B cell (primary cell): ENCODE results near the gene DLG3. TPM values are rescaled to one million over a fixed set of nuclear protein-coding genes. Genes with fewer than 3 reads are reported as not detected.

Experiments used
- ATAC-seq: fragments of 200-7000 bp; cut with Tn5 transposase; one replicate; pipeline ENCODE4 v1.10.0; 2021; ENCODE audit warnings: low read depth, mild to moderate bottlenecking, moderate number of reproducible peaks, moderate library complexity
- CTCF ChIA-PET: fragments of 350-600 bp; sonication (Branson Sonifier 250); formaldehyde crosslinking; loops from one replicate; lab custom pipeline; 2021; ENCODE audit warnings: antibody characterized with exemption, inconsistent platforms; lab: Charles Lee
- POLR2A ChIA-PET: fragments of 350-600 bp; sonication (Branson Sonifier 250); formaldehyde crosslinking; loops from one replicate; lab custom pipeline; 2021; ENCODE audit warnings: antibody characterized with exemption; lab: Charles Lee
- DNase-seq: peaks from one replicate; pipeline ENCODE4 v3.0.0; 2013
- H2AFZ ChIP-seq: 2 replicates; pipeline ENCODE4 v1.6.1; 2012; ENCODE audit warnings: mild to moderate bottlenecking, low read depth, low read length; ENCODE audit not compliant: insufficient read depth, poor library complexity, severe bottlenecking
- H3K27ac ChIP-seq, 2 donors: 1 replicate in 1 of 2; 2 replicates in 1 of 2; pipeline ENCODE4 v1.5.1; 2012 to 2013; ENCODE audit warnings: low read length in 2 of 2, mild to moderate bottlenecking in 2 of 2, moderate library complexity in 1 of 2
- H3K27me3 ChIP-seq, 4 experiments: fragments of 200-600 bp in 1 of 4; sonication (generic) in 1 of 4; replicated peaks in 1 of 4; 1 replicate in 2 of 4; 2 replicates in 2 of 4; pipeline versions ENCODE4 v1.6.1 to v1.7.0; 2013 to 2016; ENCODE audit warnings: low read length in 3 of 4, mild to moderate bottlenecking in 2 of 4, mixed read lengths in 1 of 4, moderate library complexity in 1 of 4; ENCODE audit not compliant: insufficient read depth in 4 of 4, control insufficient read depth in 3 of 4; ENCODE audit errors: control extremely low read depth in 1 of 4
- H3K36me3 ChIP-seq, 2 experiments: replicated peaks in 1 of 2; 1 replicate in 1 of 2; 2 replicates in 1 of 2; pipeline versions ENCODE4 v1.6.1 to v1.7.1; 2013; ENCODE audit warnings: low read length in 1 of 2; ENCODE audit not compliant: insufficient read depth in 2 of 2, control insufficient read depth in 1 of 2; ENCODE audit errors: control extremely low read depth in 1 of 2, extremely low read depth in 1 of 2
- H3K4me1 ChIP-seq, 2 donors: fragments of 200-600 bp in 1 of 2; sonication (generic) in 1 of 2; 1 replicate in 1 of 2; 2 replicates in 1 of 2; pipeline versions ENCODE4 v1.5.1 to v1.6.1; 2013 to 2017; ENCODE audit warnings: low read length in 2 of 2; ENCODE audit not compliant: control insufficient read depth in 2 of 2, insufficient read depth in 2 of 2
- H3K4me2 ChIP-seq: replicated peaks from 2 replicates; pipeline ENCODE3; 2012; ENCODE audit warnings: mild to moderate bottlenecking, low read depth, low read length; ENCODE audit not compliant: poor library complexity, severe bottlenecking
- H3K4me3 ChIP-seq, 5 experiments: fragments of 200-600 bp in 1 of 5; sonication (generic) in 1 of 5; 1 replicate in 3 of 5; 2 replicates in 2 of 5; pipeline versions ENCODE4 v1.5.1 to v1.7.0; 2011 to 2016; ENCODE audit warnings: low read length in 4 of 5, mild to moderate bottlenecking in 4 of 5, low read depth in 2 of 5, control low read depth in 1 of 5, moderate library complexity in 1 of 5; ENCODE audit not compliant: insufficient read depth in 1 of 5; ENCODE audit errors: control extremely low read depth in 1 of 5, extremely low read depth in 1 of 5
- H3K79me2 ChIP-seq: fragments of 200-600 bp; sonication (generic); one replicate; pipeline ENCODE4 v1.6.0; 2016; ENCODE audit warnings: low read length; ENCODE audit not compliant: control insufficient read depth, insufficient read depth
- H3K9ac ChIP-seq: fragments of 200-600 bp; sonication (generic); 2 replicates; pipeline ENCODE4 v1.6.1; 2017; ENCODE audit warnings: mild to moderate bottlenecking, low read length, moderate library complexity
- H3K9me3 ChIP-seq, 3 donors: one replicate each; pipeline versions ENCODE4 v1.6.1 to v1.7.1; 2013; ENCODE audit warnings: low read length in 2 of 3; ENCODE audit not compliant: control insufficient read depth in 2 of 3, insufficient read depth in 1 of 3; ENCODE audit errors: control extremely low read depth in 1 of 3
- H4K20me1 ChIP-seq: 2 replicates; pipeline ENCODE4 v1.6.0; 2012; ENCODE audit warnings: mild to moderate bottlenecking, low read length; ENCODE audit not compliant: insufficient read depth, control insufficient read depth, poor library complexity, severe bottlenecking
- H3K27ac Mint-ChIP-seq: one replicate; pipeline ENCODE4 v1.8.0; 2021; ENCODE audit warnings: mixed read lengths
- H3K27me3 Mint-ChIP-seq: one replicate; pipeline ENCODE4 v1.8.0; 2021; ENCODE audit warnings: mixed read lengths
- H3K4me1 Mint-ChIP-seq: one replicate; pipeline ENCODE4 v1.8.0; 2021; ENCODE audit warnings: mixed read lengths
- H3K4me3 Mint-ChIP-seq: one replicate; pipeline ENCODE4 v1.8.0; 2021; ENCODE audit warnings: mixed read lengths
- H3K9me3 Mint-ChIP-seq: one replicate; pipeline ENCODE4 v1.8.0; 2022; ENCODE audit warnings: mixed read lengths; ENCODE audit not compliant: insufficient read depth
- EZH2 ChIP-seq: IDR thresholded peaks from 2 replicates; pipeline ENCODE4 v1.6.1; 2012; ENCODE audit warnings: borderline replicate concordance, low read depth, mild to moderate bottlenecking, moderate library complexity, low read length; ENCODE audit not compliant: insufficient read depth, poor library complexity, severe bottlenecking
- WGBS: methylation state at CpG from one replicate; pipeline ENCODE4 v1.1.5; 2013; ENCODE audit warnings: missing lambda C conversion rate; ENCODE audit not compliant: insufficient coverage; 5-methylcytosine and 5-hydroxymethylcytosine counted together
- intact Hi-C: fragments of 100-400 bp; cut with micrococcal nuclease; formaldehyde crosslinking; loops from one replicate; pipeline ENCODE4 v1.10.0; 2022
- polyA plus RNA-seq: library from polyadenylated mRNA; depleted of rRNA; stranded (reverse); fragments of >200 nt; gene quantifications from 2 replicates; pipeline ENCODE4 v1.2.3, GENCODE V29; 2012
- total RNA-seq, 2 donors: library from RNA; stranded (reverse); fragments of 120-200 nt in 1 of 2; gene quantifications; 1 replicate in 1 of 2; 2 replicates in 1 of 2; pipeline versions ENCODE4 v1.2.3 to v1.2.4, GENCODE V29; 2013 to 2022
- TF ChIP-seq, protein P1 (sequence below): fragments of 200-600 bp; IDR thresholded peaks from one replicate; pipeline ENCODE4 v1.8.0; 2022; ENCODE audit warnings: antibody characterized with exemption, mild to moderate bottlenecking

The DLG3 gene
- total and polyA plus RNA-seq, 2 donors (not counting 1 experiment from before 2014, with no cell fraction given): 1.5 to 6.9 TPM

DNA sequence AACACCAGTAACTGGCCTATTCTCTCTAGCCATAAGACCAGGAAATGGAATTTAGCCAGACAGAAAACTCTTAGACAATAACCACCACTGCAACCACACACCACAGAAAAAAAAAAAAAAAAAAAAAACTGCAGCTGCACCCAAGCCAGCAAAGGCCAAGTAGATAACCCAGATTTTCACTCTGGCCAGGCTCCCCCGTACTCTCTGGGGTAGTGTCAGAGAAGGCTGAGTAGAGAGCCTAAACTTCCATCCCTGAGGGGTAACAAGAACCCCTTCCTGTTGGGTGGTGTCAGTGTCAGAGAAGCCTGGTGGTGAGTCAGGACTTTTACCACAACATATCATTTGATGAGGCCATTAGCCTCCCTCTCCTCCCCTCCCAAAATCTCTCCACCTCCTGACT lies 5.6 kb upstream of the DLG3 start:
- ChIA-PET POLR2A (no interaction called here), CTCF (no interaction called here)
- Histone ChIP-seq H3K27me3 (peaks cover 0 to 5% (median 3%) of the 10 kb centered on the region in 4 experiments), H3K4me1 (peaks cover 5 to 11% of the 10 kb centered on the region in 2 donors), H3K4me2 (no peak overlapping the region), H3K27ac (no peak overlapping the region), H3K9me3 (no peaks in the 10 kb centered on the region), H3K79me2 (no peaks in the 10 kb centered on the region), H3K4me3 (no peak overlapping the region), H3K9ac (no peak overlapping the region), H4K20me1 (no peaks in the 10 kb centered on the region), H2AFZ (no peak overlapping the region), H3K36me3 (no peaks in the 10 kb centered on the region)
- Mint-ChIP-seq H3K27ac (no peak overlapping the region), H3K4me3 (no peak overlapping the region), H3K9me3 (no peaks in the 10 kb centered on the region), H3K27me3 (peaks cover 28% of the 10 kb centered on the region), H3K4me1 (peaks cover 8% of the 10 kb centered on the region)
- DNase-seq: no peak
- TF ChIP-seq, protein P1, sequence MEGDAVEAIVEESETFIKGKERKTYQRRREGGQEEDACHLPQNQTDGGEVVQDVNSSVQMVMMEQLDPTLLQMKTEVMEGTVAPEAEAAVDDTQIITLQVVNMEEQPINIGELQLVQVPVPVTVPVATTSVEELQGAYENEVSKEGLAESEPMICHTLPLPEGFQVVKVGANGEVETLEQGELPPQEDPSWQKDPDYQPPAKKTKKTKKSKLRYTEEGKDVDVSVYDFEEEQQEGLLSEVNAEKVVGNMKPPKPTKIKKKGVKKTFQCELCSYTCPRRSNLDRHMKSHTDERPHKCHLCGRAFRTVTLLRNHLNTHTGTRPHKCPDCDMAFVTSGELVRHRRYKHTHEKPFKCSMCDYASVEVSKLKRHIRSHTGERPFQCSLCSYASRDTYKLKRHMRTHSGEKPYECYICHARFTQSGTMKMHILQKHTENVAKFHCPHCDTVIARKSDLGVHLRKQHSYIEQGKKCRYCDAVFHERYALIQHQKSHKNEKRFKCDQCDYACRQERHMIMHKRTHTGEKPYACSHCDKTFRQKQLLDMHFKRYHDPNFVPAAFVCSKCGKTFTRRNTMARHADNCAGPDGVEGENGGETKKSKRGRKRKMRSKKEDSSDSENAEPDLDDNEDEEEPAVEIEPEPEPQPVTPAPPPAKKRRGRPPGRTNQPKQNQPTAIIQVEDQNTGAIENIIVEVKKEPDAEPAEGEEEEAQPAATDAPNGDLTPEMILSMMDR: no peak
- TF ChIP-seq EZH2: no peak
- ATAC-seq: no peak
- intact Hi-C loops: no loop called here
- no CpG with 5 or more reads among the region's 1 CpG for WGBS

DNA sequence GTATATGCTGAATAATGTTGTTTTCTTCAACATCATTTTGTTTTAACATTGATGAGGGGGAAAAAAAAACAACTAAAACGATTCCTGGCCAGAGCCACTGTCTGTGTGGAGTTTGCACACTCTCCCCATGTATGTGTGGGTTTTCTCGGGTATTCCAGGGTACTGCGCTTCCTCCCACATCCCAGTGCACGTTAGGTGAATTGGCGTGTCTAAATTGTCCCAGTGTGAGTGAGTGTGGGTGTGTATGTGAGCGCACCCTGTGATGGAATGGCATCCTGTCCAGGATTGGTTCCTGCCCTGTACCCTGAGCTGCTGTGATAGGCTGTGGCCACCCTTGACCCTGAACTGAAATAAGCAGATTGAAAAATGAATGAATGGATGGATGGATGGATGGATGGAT lies 2.4 kb upstream of the DLG3 start:
- no peak overlapping the region for H3K4me3 Mint-ChIP-seq
- Histone ChIP-seq H3K27me3 (peaks cover 0 to 17% (median 10%) of the 10 kb centered on the region in 4 experiments), H3K9ac (no peak overlapping the region), H3K9me3 (no peaks in the 10 kb centered on the region), H3K27ac (no peak overlapping the region), H3K36me3 (no peaks in the 10 kb centered on the region), H4K20me1 (no peaks in the 10 kb centered on the region), H3K4me3 (no peak overlapping the region), H3K4me2 (no peak overlapping the region), H3K4me1 (peaks cover 4 to 10% of the 10 kb centered on the region in 2 donors), H3K79me2 (no peaks in the 10 kb centered on the region), H2AFZ (no peak overlapping the region)
- intact Hi-C loops: loop anchor here (5.0 kb wide), 1 partner anchor 1615 kb away; the partner anchor contains the start of gene EFNB1
- peaks cover 39% of the 10 kb centered on the region for H3K27me3 Mint-ChIP-seq
- ChIA-PET POLR2A (no interaction called here), CTCF (no interaction called here)
- H3K9me3 Mint-ChIP-seq: no peaks in the 10 kb centered on the region
- no peak for TF ChIP-seq EZH2
- TF ChIP-seq, protein P1: no peak
- H3K4me1 Mint-ChIP-seq: peaks cover 5% of the 10 kb centered on the region
- ATAC-seq (no peak), DNase-seq (no peak)
- WGBS: 80% methylated on average over 1 of the region's 6 CpGs
- H3K27ac Mint-ChIP-seq: no peak overlapping the region
